DOHH2 (cell line): ENCODE results near the gene MKS1.

ENCODE experiments used
- CTCF ChIP-seq: fragments of 200-600 bp; sonication (generic); IDR thresholded peaks from one replicate; pipeline ENCODE4 v1.5.1; 2014; ENCODE audit warnings: antibody characterized with exemption, mild to moderate bottlenecking, low read depth, low read length; ENCODE audit not compliant: poor library complexity, severe bottlenecking
- EZH2phosphoT487 ChIP-seq: fragments of 200-600 bp; sonication (generic); IDR thresholded peaks from 2 replicates; pipeline ENCODE4 v1.6.1; 2017; ENCODE audit warnings: borderline replicate concordance, mild to moderate bottlenecking, antibody characterized with exemption, low read length, moderate library complexity, mixed read lengths

- TF ChIP-seq EZH2phosphoT487, result no peak
- no peak for TF ChIP-seq CTCF
Measured at GRCh38 chr17:58235821-58236220, 16.8 kb upstream of the MKS1 start.
